SK-N-MC (cell line): Measurements from ENCODE around the gene CELSR1.
"Not testable (repeated sequence)": the region's sequence is repeated elsewhere in the genome, so short reads cannot be mapped to it uniquely, and the experiment has no call there.

Source experiments
- DNase-seq: peaks from one replicate; pipeline ENCODE4 v3.0.0-alpha.2; 2011; ENCODE audit warnings: low read depth, low spot score
- H3K27ac ChIP-seq: fragments of 200-600 bp; sonication (generic); 2 replicates; pipeline ENCODE4 v1.5.1; 2016; ENCODE audit warnings: mixed run types
- H3K36me3 ChIP-seq: fragments of 200-600 bp; sonication (generic); 2 replicates; pipeline ENCODE4 v1.6.1; 2017; ENCODE audit warnings: antibody characterized with exemption, low read length, mixed read lengths; ENCODE audit not compliant: insufficient read depth
- H3K4me3 ChIP-seq: fragments of 200-600 bp; sonication (generic); 2 replicates; pipeline ENCODE4 v1.5.1; 2016
- H3K9ac ChIP-seq: fragments of 200-600 bp; sonication (generic); 2 replicates; pipeline ENCODE4 v1.8.0; 2017; ENCODE audit warnings: mixed run types, mixed read lengths; ENCODE audit not compliant: insufficient read length
- H3K9me3 ChIP-seq: fragments of 200-600 bp; sonication (generic); 2 replicates; pipeline ENCODE4 v1.6.1; 2017; ENCODE audit warnings: low read depth, mild to moderate bottlenecking, antibody characterized with exemption, low read length, moderate library complexity, mixed read lengths
- EZH2 ChIP-seq: fragments of 200-600 bp; sonication (generic); IDR thresholded peaks from one replicate; pipeline ENCODE4 v1.6.1; 2017; ENCODE audit warnings: antibody characterized with exemption
- FOXP2 ChIP-seq: optimal IDR thresholded peaks from 2 replicates; pipeline ENCODE3; 2011; ENCODE audit warnings: mild to moderate bottlenecking, moderate library complexity; ENCODE audit not compliant: insufficient read depth; ENCODE audit errors: extremely low read length, control extremely low read depth
- POLR2AphosphoS5 ChIP-seq: IDR thresholded peaks from 2 replicates; pipeline ENCODE4 v1.6.1; 2012; ENCODE audit warnings: mild to moderate bottlenecking, low read depth, low read length, borderline replicate concordance

CELSR1 gene

DNA sequence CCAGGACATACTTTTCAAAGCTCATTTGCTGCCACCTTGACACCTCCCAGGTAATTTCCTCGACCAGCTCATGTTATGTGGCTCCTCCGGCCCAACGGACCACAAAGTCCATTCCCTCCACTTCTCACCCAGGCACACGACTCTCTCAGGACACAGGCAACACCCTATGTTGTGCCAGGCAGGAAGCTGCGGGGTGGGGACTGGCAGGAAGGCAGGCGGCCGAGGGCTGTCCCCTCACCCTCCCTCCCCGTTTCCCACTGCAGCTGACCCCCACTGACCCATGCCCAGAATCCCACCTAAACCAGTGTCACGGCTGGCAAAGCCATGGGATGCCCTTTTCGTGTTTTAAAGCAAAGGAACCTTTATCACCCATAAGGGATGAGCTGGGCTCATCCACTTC is 20.8 kb downstream of the CELSR1 start:
- Histone ChIP-seq H3K4me3 (no peak overlapping the region), H3K36me3 (no peaks in the 10 kb centered on the region), H3K9me3 (no peaks in the 10 kb centered on the region), H3K9ac (no peak overlapping the region), H3K27ac (no peak overlapping the region)
- no peak for DNase-seq
- no peak for TF ChIP-seq FOXP2
- no peak for TF ChIP-seq EZH2
- no peak for TF ChIP-seq POLR2AphosphoS5

DNA sequence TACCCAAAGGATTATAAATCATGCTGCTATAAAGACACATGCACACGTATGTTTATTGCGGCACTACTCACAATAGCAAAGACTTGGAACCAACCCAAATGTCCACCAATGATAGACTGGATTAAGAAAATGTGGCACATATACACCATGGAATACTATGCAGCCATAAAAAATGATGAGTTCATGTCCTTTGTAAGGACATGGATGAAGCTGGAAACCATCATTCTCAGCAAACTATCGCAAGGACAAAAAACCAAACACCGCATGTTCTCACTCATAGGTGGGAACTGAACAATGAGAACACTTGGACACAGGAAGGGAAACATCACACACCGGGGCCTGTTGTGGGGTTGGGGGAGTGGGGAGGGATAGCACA is 21.3 kb downstream of the CELSR1 start:
- DNase-seq, H3K36me3 ChIP-seq, H3K9me3 ChIP-seq: not testable (repeated sequence)

DNA sequence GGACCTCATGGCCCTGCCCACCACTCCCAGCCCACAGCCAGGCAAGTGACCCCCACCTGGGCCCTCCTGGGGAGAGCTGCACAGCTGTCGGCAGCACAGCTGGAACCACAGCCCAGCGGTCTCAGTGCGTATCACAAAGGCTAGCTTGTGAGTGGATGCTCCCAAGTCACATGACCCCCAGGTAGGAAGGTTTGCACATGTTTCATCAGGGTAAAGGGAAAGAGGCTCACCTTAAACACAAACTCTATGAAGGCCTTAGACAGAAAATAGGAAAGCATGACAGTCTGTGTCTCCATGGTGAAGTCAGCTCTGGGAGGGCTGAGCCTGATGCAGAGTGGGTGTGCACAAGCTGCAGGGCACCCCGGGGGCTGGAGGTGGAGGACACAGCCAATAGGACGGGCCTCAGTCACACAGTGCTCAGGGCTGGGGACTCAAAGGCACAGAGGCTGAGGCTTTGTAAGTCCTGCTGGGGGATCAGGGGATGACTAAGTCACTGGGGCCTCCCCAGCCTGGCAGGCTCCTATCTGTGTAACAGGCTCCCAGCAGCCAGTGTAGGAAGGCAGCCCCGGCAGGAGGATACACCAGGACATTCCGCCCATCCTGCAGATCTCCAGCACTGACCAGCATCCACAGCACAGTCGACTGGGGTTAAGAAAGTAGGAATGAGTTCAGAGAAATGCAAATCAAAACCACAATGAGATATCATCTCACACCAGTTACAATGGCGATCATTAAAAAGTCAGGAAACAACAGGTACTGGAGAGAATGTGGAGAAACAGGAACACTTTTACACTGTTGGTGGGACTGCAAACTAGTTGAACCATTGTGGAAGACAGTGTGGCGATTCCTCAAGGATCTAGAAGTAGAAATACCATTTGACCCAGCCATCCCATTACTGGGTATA is 22.0 kb downstream of the CELSR1 start:
- DNase-seq = no peak
- Histone ChIP-seq H3K4me3 (no peak overlapping the region), H3K27ac (no peak overlapping the region), H3K36me3 (no peaks in the 10 kb centered on the region), H3K9ac (no peak overlapping the region), H3K9me3 (no peaks in the 10 kb centered on the region)
- TF ChIP-seq EZH2 = no peak
- no peak for TF ChIP-seq POLR2AphosphoS5
- TF ChIP-seq FOXP2 = no peak

More for the DNA sequence above, 21.3 kb downstream of the CELSR1 start:
- H3K27ac ChIP-seq, H3K4me3 ChIP-seq, H3K9ac ChIP-seq: not testable (repeated sequence)

DNA sequence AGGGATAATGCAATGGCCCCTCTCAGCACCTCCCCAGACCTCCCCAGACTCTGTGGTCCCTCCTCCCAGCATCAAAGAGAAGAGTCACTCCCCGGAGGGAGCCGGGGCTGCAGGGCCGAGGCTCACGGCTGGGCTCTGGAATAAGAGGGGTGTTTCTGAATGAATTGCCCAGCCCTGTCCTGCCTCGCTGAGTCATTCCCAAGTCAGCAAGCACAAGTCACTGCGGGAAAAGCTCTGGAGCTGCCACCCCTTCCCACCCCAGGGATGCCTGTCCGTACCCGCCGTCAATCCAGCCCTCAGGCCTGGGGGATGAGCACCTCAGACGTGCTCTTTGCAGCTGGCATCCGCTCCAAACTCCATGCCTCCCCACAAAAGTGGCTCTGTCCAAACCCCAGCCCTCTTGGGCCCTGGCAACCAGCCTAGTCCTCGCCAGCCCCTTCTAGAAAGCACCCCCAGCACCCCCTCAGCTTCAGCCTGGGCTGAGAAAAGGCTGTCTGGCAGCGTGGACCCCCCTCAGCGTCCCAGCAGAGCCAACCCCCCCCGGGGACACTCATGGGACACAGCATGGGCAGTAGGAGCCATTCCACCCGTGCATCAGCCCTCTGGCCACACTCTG is 22.7 kb downstream of the CELSR1 start:
- no peak for DNase-seq
- TF ChIP-seq FOXP2 (no peak), POLR2AphosphoS5 (no peak), EZH2 (no peak)
- no peaks in the 10 kb centered on the region for H3K36me3 ChIP-seq
- no peak overlapping the region for H3K9ac ChIP-seq
- H3K27ac ChIP-seq = no peak overlapping the region
- no peak overlapping the region for H3K4me3 ChIP-seq
- no peaks in the 10 kb centered on the region for H3K9me3 ChIP-seq

DNA sequence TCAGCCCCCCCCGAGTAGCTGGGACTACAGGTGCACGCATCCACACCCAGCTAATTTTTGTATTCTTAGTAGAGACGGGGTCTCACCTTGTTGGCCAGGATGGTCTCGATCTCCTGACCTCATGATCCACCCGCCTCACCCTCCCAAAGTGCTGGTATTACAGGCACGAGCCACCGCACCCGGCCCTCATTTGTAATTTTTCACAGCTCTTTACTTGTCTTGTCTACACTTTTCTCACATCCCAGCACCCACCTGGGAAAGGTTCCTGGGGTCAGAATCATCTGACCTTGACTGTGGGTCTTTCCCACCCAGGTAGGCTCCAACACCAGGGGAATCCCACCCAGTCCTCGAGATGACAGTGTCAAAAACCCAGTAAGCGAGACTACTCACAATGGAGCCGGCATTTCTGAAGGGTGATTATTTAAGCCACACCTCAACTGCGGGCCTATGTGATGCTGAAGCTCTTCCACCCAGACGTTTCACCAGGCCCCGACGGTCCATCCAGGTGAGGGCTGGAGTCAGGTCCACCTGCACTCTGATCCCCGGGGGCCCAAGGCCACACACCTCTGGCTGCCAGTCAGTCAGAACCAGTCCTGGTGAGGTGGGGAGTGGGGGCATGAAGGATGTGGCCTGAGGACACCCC is 23.4 kb downstream of the CELSR1 start:
- Histone ChIP-seq H3K36me3 (no peaks in the 10 kb centered on the region), H3K27ac (no peak overlapping the region), H3K9me3 (no peaks in the 10 kb centered on the region), H3K4me3 (no peak overlapping the region), H3K9ac (no peak overlapping the region)
- DNase-seq = no peak
- TF ChIP-seq EZH2 (no peak), POLR2AphosphoS5 (no peak), FOXP2 (no peak)

DNA sequence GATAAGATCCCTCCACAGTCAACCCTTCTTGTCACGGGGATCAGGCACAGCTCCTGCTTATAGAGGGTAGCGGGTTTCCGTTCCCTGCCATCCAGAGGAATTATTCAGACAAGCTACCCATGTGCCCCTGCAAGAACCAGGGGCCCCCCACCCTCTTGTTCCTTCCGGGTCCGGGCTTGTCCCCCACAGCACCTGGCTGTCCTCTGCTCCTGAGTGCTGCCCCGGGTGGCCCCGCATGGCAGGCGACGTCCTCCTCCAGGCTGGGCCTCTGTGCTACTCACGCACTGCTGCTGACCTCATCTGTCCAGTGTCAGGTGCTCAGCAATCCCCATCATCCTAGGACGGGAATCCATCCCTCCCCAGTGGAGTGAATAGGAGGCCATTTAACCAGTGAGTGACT is 24.7 kb downstream of the CELSR1 start:
- Histone ChIP-seq H3K27ac (no peak overlapping the region), H3K36me3 (no peaks in the 10 kb centered on the region), H3K9ac (no peak overlapping the region), H3K4me3 (no peak overlapping the region), H3K9me3 (no peaks in the 10 kb centered on the region)
- DNase-seq = no peak
- TF ChIP-seq EZH2 (no peak), POLR2AphosphoS5 (no peak), FOXP2 (no peak)

DNA sequence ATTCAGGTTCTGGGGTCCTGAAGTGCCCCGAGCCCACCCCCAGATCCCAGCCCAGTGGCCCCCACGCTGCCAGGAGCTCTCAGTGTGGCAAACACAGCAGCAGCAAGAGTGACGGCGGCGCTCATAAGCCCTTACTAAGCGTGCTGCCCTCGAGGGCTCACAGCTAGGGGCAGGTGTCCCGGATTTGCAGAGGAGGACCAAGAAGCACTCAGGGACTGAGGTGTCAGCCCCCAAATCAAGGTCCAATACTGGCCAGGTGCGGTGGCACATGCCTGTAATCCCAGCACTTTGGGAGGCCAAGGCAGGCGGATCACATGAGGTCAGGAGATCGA is 25.4 kb downstream of the CELSR1 start:
- no peaks in the 10 kb centered on the region for H3K9me3 ChIP-seq
- no peak for DNase-seq
- H3K27ac ChIP-seq = no peak overlapping the region
- H3K4me3 ChIP-seq = no peak overlapping the region
- TF ChIP-seq POLR2AphosphoS5 (no peak), FOXP2 (no peak), EZH2 (no peak)
- no peaks in the 10 kb centered on the region for H3K36me3 ChIP-seq
- no peak overlapping the region for H3K9ac ChIP-seq

DNA sequence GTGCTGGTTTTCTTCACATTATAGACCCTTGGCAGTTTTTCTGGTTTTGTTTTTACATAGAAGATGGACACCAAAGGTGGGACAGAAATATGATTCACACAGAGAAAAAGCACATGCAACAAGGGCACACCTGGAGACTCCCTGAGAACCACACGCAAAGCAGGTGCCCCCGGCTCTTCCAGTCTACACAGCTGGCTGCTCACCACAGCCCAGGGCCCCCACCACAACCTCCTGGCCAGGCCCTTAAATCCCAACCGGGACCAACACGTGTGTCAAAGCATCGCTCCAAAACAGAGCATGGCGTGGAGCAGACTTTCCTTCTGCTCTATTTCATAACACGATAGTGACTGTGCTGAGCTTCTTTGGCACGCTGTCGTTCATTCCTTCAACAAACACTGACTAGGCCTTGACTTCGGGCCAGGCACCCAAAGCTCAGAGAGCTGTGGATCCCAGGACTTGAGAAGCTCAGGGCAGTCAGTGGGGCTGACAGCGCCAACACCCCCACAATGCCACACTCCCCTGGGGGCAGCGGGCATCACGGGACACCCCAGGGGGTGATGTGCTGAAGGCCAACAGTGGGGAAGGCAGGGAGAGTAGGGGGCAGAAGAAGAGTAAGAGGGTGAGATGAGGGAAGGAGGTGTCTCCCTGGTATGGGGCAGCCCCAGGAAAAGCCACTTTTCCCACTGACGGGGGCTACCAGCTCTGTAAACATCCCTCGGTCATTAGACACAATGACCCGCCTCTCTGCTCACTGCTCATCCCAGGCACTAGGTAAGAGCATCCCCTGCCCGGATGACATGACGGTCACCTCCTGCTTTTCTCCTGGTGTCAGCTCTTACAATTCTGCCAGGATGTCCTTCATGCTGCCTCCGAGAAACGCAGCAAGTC is 26.0 kb downstream of the CELSR1 start:
- H3K36me3 ChIP-seq = no peaks in the 10 kb centered on the region
- no peaks in the 10 kb centered on the region for H3K9me3 ChIP-seq
- H3K27ac ChIP-seq = no peak overlapping the region
- H3K4me3 ChIP-seq = no peak overlapping the region
- no peak overlapping the region for H3K9ac ChIP-seq
- no peak for DNase-seq
- no peak for TF ChIP-seq FOXP2
- no peak for TF ChIP-seq POLR2AphosphoS5
- no peak for TF ChIP-seq EZH2
